ENCODE data around the gene ATG5. TPM values are rescaled to one million over a fixed set of nuclear protein-coding genes. Genes with fewer than 3 reads are reported as not detected.

The ATG5 gene
- polyA plus RNA-seq, 3 donors, result 15.0 to 31.4 (median 29.9) TPM

DNA sequence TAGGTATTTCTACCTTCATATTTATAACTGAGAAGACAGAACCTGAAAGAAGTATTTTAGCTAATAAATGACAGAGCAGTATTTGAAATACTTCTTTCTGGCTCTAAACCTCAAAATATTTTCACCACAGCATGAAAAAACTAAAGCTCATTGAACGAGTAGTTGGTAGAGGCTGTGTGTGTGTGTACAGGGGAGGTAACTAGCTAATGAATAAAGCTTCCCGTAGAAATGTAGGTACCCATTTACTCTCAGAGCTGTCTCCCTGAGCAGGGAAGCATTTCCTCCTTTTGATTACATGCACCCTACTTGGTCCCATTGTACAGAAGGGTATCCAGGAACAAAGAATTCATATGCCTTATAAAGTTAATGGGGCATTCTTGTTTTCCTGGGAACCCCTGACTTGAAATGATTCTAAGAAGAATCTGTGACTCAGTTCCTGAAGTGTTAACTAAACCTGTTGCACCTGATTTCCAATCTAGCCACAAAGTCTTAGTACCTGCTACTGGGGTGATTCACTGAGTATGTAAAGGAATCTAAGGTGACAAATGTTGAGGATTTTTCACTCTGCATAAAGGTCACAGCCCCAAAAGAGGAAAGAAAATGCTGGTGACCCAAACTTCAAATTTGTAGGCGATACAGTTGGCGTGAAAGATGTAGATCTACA lies 47.4 kb upstream of the ATG5 start:
- H3K9ac ChIP-seq (ENCODE audit: insufficient read depth, low read length, poor library complexity, severe bottlenecking), result no peak overlapping the region
- H3K4me3 Mint-ChIP-seq, result no peak overlapping the region
- H3K27me3 Mint-ChIP-seq (ENCODE audit: low read depth in 3 of 3), result peaks cover 0 to 2% (median under 1%) of the 10 kb centered on the region in 3 donors
- H3K9me3 ChIP-seq (replicated peaks in 1 of 2; ENCODE audit: control insufficient read depth in 1 of 2, insufficient read depth in 1 of 2, low read length in 2 of 2), result no peaks in the 10 kb centered on the region
- H3K9me3 Mint-ChIP-seq, result no peaks in the 10 kb centered on the region
- peaks cover 2 to 4% of the 10 kb centered on the region in 2 donors for H3K27me3 ChIP-seq (ENCODE audit: control insufficient read depth in 2 of 2, insufficient read depth in 2 of 2, low read length in 2 of 2)
- no peaks in the 10 kb centered on the region for H3K36me3 ChIP-seq (replicated peaks in 1 of 2; ENCODE audit: control insufficient read depth in 1 of 2, insufficient read depth in 2 of 2, low read length in 2 of 2)
- no peak overlapping the region for H3K27ac Mint-ChIP-seq
- H3K4me1 ChIP-seq (ENCODE audit: control insufficient read depth in 1 of 2, insufficient read depth in 2 of 2, low read length in 2 of 2), result no peaks in the 10 kb centered on the region
- no peak overlapping the region for H3K27ac ChIP-seq (ENCODE audit: low read depth in 1 of 2, low read length in 2 of 2)
- no peaks in the 10 kb centered on the region for H3K36me3 Mint-ChIP-seq
- H4K20me1 ChIP-seq (ENCODE audit: insufficient read depth, low read length), result no peaks in the 10 kb centered on the region
- DNase-seq, result no peak
- H3K4me1 Mint-ChIP-seq, result peaks cover 5% of the 10 kb centered on the region
- no peak overlapping the region for H3K4me2 ChIP-seq (replicated peaks; ENCODE audit: extremely low read depth, low read length, poor library complexity, severe bottlenecking)
- H2AFZ ChIP-seq (ENCODE audit: insufficient read depth, low read depth, low read length, poor library complexity, severe bottlenecking), result no peak overlapping the region
- intact Hi-C loops (cut with micrococcal nuclease), result no loop called here
- H3K4me3 ChIP-seq (replicated peaks in 1 of 3; ENCODE audit: low read depth in 2 of 3, low read length in 3 of 3), result no peak overlapping the region
- no peak for TF ChIP-seq CTCF (IDR thresholded peaks at IDR 0.05)
- WGBS (ENCODE audit: insufficient coverage), result no CpG with 5 or more reads among the region's 4 CpGs
- no peaks in the 10 kb centered on the region for H3K79me2 ChIP-seq (ENCODE audit: insufficient read depth, low read length)

DNA sequence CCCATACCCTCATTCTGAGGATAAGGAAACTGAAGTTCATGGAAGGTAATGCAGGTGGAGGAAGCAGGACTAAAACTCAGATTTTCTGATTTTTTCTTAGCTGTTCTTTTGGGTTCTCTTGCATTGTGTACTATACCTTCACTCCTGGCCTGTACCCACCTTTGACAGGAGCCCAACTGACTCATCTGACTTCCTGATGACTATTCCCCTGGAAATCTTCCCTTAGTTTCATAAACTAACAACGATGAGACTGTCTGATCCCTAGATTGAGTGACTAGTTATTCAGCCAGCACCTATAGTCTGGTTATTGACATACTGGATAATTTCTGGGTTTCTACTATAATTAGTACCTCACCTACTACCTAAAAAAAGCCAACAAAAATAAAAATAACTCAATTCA lies 45.1 kb upstream of the ATG5 start:
- Histone ChIP-seq H3K36me3 (replicated peaks in 1 of 2; ENCODE audit: control insufficient read depth in 1 of 2, insufficient read depth in 2 of 2, low read length in 2 of 2) (no peaks in the 10 kb centered on the region), H2AFZ (ENCODE audit: insufficient read depth, low read depth, low read length, poor library complexity, severe bottlenecking) (no peak overlapping the region), H3K27ac (ENCODE audit: low read depth in 1 of 2, low read length in 2 of 2) (no peak overlapping the region), H3K9me3 (replicated peaks in 1 of 2; ENCODE audit: control insufficient read depth in 1 of 2, insufficient read depth in 1 of 2, low read length in 2 of 2) (no peaks in the 10 kb centered on the region), H3K4me1 (ENCODE audit: control insufficient read depth in 1 of 2, insufficient read depth in 2 of 2, low read length in 2 of 2) (no peaks in the 10 kb centered on the region), H3K79me2 (ENCODE audit: insufficient read depth, low read length) (no peaks in the 10 kb centered on the region), H3K4me3 (replicated peaks in 1 of 3; ENCODE audit: low read depth in 2 of 3, low read length in 3 of 3) (no peak overlapping the region), H3K9ac (ENCODE audit: insufficient read depth, low read length, poor library complexity, severe bottlenecking) (no peak overlapping the region), H3K27me3 (ENCODE audit: control insufficient read depth in 2 of 2, insufficient read depth in 2 of 2, low read length in 2 of 2) (peaks cover 5 to 10% of the 10 kb centered on the region in 2 donors), H4K20me1 (ENCODE audit: insufficient read depth, low read length) (no peaks in the 10 kb centered on the region), H3K4me2 (replicated peaks; ENCODE audit: extremely low read depth, low read length, poor library complexity, severe bottlenecking) (no peak overlapping the region)
- H3K4me3 Mint-ChIP-seq, result no peak overlapping the region
- TF ChIP-seq CTCF (IDR thresholded peaks at IDR 0.05), result no peak
- no CpG with 5 or more reads among the region's 1 CpG for whole genome bisulfite sequencing (ENCODE audit: insufficient coverage)
- peaks cover 0 to 1% (median 0%) of the 10 kb centered on the region in 7 donors for H3K9me3 Mint-ChIP-seq
- no peak overlapping the region for H3K27ac Mint-ChIP-seq
- no peak for DNase-seq
- H3K36me3 Mint-ChIP-seq, result no peaks in the 10 kb centered on the region
- H3K27me3 Mint-ChIP-seq (ENCODE audit: low read depth in 3 of 3), result peaks cover 0 to 8% (median 8%) of the 10 kb centered on the region in 3 donors
- H3K4me1 Mint-ChIP-seq, result no peaks in the 10 kb centered on the region
- intact Hi-C loops (cut with micrococcal nuclease), result no loop called here

Data from CD14-positive monocyte (primary cell).